GM18870 (cell line): ENCODE results near the gene MAFF.
"Not testable (repeated sequence)": the region's sequence is repeated elsewhere in the genome, so short reads cannot be mapped to it uniquely, and the experiment has no call there.

ENCODE experiments used
- ATAC-seq: cut with Tn5 transposase; IDR thresholded peaks from one replicate; pipeline ENCODE4 v1.9.1; 2021; ENCODE audit warnings: moderate library complexity; ENCODE audit not compliant: unreplicated experiment

Gene MAFF

GRCh38 chr22:38177044-38177443 lies 24.8 kb upstream of the MAFF start:
- no peak for ATAC-seq

DNA sequence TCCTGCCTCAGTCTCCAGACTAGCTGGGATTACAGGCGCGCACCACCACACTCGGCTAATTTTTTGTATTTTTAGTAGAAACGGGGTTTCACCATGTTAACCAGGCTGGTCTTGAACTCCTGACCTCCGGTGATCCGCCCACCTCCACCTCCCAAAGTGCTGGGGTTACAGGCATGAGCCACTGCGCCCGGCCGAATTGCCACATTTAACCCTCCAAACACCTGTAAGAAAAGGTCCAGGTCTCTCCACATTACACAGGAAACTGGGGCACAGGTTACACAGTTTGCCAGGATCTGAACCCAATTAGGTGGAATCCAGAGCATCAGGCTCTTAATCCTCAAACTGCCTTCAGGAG lies 24.2 kb upstream of the MAFF start:
- not testable (repeated sequence) for ATAC-seq

DNA sequence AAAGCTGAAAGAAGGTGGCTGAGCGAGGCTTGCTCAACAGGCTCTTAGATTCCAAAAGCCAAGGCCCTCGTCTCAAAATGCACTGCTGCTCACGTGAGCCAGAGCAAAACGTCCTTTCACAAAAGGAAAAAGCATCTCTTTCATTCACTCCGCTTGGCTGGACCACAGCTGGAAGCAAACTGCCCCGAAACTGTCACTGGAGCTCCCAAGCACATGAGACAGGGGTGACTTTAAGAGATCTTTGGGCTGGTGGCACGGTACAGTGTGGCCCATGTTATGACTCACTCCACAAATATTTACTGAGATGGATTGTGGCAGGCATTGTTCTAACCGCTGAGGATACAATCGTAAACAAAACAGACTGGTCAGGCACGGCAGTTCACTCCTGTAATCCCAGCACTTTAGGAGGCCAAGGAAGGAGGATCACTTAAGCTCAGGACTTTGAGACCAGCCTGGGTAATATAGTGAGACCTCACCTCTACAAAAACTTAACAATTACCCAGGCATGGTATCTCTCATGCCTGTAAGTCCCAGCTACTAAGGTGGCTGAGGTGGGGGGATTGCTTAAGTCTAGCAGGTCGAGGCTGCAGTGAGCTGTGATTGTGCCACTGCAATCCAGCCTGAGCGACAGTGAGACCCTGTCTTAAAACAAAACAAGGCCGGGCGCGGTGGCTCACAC lies 23.7 kb upstream of the MAFF start:
- ATAC-seq: no peak

DNA sequence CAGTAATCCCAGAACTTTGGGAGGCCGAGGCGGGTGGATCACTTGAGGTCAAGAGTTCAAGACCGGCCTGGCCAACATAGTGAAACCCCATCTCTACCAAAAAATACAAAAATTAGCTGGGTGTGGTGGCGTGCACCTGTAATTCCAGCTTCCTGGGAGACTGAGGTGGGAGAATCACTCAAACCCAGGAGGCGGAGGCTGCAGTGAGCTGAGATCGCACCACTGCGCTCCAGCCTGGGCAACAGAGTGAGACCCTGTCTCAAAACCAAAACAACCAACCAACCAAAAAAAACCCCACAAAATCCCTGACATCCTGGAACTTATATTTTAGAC lies 23.2 kb upstream of the MAFF start:
- not testable (repeated sequence) for ATAC-seq

GRCh38 chr22:38180841-38181452 lies 20.8 kb upstream of the MAFF start:
- no peak for ATAC-seq

DNA sequence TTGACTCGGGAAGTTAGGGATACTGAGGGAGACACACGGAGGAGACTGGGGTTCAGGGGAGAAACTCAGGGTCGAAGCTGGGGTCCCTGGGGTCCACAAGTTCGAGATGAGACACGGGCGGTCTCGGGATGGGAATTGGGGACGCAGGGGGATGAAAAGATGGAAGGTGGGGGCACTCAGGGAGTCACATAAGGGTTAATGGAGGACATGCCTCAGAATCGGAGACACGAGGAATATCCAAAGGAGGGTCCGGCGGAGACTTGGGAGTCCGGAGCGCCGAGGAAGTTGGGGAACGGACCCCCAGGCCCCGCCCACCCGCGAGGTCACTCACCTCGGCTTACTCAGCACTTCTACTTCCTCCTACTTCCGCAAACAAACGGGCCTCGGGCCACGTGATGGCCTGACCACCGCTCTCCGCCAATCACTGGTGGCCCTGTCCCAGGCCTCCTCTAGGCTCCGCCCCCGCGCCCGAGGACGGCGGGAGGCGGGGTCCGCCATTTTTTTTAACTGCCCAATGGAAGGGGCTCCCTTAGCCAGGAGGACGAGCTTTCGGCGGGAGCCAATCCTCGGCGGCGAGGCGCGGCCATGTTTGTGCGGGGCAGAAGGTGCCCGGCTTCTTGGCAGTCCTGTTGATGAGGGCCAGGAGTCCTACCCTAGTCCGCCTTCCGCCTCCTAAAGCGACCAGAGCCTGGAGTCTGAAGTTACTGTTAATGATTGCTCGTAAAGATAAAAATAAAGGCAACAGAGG lies 20.2 kb upstream of the MAFF start, which contains the start of gene PLA2G6:
PLA2G6 (minus strand) TSS at position 378 of the 748 bp plus-strand sequence. CDS start 12,404 bp downstream, outside the sequence.
- peak; percentile 66 for ATAC-seq

- ATAC-seq: no peak
These were observed 17.0 kb upstream of the MAFF start for GRCh38 chr22:38184788-38185187.

GRCh38 chr22:38186429-38186828 lies 15.4 kb upstream of the MAFF start:
- no peak for ATAC-seq

DNA sequence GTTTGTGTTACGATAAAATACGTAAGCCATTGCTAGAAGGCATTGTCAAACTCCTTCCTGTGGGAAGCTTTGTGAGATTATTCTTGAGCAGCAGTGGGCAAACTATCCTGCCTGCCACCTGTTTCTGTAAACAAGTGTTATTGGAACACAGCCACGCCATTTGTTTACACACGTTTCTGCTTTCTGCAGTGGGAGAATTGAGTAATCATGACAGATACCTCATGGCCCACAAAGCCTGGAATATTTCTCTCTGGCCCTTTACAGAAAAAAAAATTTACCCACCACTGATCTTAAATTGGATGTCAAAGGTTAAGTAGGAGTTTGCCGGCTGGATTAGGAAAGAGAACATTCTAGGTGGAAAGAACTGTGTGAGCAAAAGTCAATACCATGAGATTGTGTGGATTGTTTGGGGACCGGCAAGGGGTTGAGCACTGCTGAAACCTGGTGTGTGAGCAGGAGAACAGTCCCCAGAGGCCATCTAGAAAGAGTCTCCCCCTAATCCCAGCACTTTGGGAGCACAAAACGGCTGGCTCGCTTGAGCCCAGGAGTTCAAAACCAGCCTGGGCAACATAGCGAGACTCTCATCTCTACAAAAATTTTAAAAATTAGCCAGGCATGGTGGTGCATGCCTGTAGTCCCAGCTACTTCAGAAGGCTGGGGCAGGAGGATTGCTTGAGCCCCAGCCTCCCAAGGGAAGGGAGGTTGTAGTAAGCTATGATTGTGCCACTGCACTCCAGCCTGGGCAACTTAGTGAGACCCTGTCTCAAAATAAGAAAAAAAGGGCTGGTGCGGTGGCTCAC lies 14.2 kb upstream of the MAFF start:
- ATAC-seq: no peak

DNA sequence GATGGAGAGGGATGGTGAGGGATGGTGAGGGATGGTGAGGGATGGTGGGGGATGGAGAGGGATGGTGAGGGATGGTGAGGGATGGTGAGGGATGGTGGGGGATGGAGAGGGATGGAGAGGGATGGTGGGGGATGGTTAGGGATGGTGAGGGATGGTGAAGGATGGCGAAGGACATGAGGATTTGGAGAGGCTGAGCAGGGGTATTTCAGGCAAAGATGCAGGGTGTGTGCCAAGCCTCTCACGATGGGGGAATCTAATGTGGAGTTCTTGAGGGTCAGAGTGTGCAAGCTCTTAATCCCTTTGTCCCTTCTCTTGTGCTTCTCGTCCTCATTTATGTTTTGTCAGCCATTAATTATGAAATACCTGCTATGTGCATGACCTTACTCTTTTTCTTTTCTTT lies 12.7 kb upstream of the MAFF start:
- no peak for ATAC-seq

- no peak for ATAC-seq
These were observed 11.2 kb upstream of the MAFF start for GRCh38 chr22:38190581-38190980.

DNA sequence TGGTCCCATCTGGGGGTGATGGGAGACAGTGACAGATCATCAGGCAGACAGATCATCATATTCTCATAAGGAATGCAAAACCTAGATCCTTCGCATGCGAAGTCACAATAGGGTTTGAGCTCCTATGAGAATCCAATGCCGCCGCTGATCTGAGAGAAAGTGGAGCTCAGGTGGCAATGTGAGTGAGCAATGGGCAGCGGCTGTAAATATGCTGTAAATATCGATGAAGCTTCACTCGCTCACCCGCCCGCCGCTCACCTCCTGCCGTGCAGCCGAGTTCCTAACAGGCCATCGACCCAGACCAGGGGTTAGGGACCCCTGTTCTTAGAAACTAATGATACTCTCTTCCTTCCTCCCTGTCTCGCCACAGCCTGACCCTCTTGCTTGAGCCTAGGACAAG lies 10.7 kb upstream of the MAFF start:
- no peak for ATAC-seq

- ATAC-seq: no peak
These were observed 9.9 kb upstream of the MAFF start for GRCh38 chr22:38191731-38192474.

DNA sequence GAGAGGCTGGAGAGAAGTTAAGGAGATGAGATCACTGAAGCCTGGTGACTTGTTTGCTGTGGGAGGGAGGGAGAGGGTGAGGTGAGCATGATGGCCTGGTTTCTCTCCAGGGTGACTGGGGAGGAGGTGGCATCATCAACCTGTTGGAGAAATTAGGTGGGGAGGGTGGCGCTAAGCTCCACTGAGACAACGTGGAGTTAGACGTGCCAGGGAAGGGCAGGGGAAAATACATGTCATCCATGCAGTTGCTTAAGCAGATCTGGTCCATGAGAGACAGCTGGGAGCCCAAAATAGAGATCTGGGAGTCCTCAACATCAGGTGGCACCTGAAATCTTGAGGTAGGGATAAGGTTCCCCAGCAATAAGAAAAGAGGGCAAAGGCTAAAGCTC lies 9.3 kb upstream of the MAFF start:
- ATAC-seq: no peak

DNA sequence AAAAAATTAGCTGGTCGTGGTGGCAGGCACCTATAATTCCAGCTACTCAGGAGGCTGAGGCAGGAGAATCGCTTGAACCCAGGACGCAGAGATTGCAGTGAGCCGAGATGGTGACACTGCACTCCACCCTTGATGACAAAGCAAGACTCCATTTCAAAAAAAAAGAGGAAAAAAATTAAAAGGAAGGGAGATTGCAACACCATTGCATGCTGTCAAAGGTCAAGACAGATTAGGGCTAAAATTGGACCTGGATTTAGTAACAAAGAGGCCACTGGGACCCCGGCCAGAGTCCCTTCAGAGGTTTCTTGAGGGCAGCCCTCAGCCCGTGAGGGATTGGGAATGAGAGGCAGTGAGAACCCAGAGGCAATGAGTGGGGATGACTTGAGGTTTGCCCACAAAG lies 8.2 kb upstream of the MAFF start:
- ATAC-seq: no peak

- no peak for ATAC-seq
These were observed 4.9 kb upstream of the MAFF start for GRCh38 chr22:38196791-38197419.

- no peak for ATAC-seq
These were observed 1.8 kb upstream of the MAFF start for GRCh38 chr22:38199826-38200559.

DNA sequence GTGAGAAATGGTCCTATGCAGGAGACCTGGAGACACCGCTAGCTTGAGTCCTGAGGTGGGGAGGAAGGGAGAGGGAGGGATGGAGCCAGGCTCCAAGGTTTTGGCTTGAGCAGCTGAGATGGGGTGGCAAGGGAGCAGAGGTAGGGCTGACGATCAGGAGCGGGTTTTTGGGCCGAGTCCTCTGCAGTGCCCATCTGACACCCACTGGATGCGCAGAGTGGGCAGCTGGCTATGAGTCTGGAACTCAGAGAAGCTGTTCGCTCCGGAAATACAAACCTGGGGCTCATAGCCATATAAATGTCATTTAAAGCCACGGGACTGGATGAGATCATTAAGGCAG lies 453 bp upstream of the MAFF start:
- ATAC-seq: no peak

- no peak for ATAC-seq
These were observed 769 bp downstream of the MAFF start for GRCh38 chr22:38202437-38203089.
